Ovary (tissue), 9 donors: Measurements from ENCODE around the gene DCST1. TPM values are rescaled to one million over a fixed set of nuclear protein-coding genes. Genes with fewer than 3 reads are reported as not detected.
A peak's percentile ranks its signal among the peaks of the same experiment; 100 is the strongest.

ENCODE experiments used
- DNase-seq, 5 donors: peaks; one replicate each; pipeline ENCODE4 v3.0.0-alpha.2; 2019 to 2020
- H3K27ac ChIP-seq, 2 donors: fragments of 200-600 bp; one replicate each; pipeline versions ENCODE4 v1.5.1 to v1.8.0; 2019 to 2022
- H3K27me3 ChIP-seq: fragments of 200-600 bp; one replicate; pipeline ENCODE4 v1.8.0; 2022
- H3K36me3 ChIP-seq: fragments of 200-600 bp; sonication (generic); one replicate; pipeline ENCODE4 v1.5.1; 2019
- H3K4me1 ChIP-seq: one replicate; pipeline ENCODE4 v1.8.1; 2013; ENCODE audit warnings: mild to moderate bottlenecking, moderate library complexity; ENCODE audit not compliant: insufficient read depth
- H3K4me3 ChIP-seq: fragments of 200-600 bp; sonication (generic); one replicate; pipeline ENCODE4 v1.5.1; 2017
- H3K9me3 ChIP-seq, 2 donors: fragments of 200-600 bp in 1 of 2; sonication (generic) in 1 of 2; one replicate each; pipeline versions ENCODE4 v1.5.1 to v1.8.1; 2013 to 2019; ENCODE audit warnings: mild to moderate bottlenecking in 1 of 2, moderate library complexity in 1 of 2
- EP300 ChIP-seq: sonication (generic); formaldehyde crosslinking; IDR thresholded peaks from one replicate; pipeline ENCODE4 v1.6.1; 2017; ENCODE audit warnings: antibody characterized with exemption
- POLR2A ChIP-seq: fragments of 450-650 bp; IDR thresholded peaks from one replicate; pipeline ENCODE4 v1.6.1; 2017; ENCODE audit warnings: antibody characterized with exemption, mild to moderate bottlenecking, moderate library complexity
- WGBS, 3 donors: extraction: QIAGEN DNeasy Blood & Tissue Kit in 1 of 3; methylation state at CpG; one replicate each; pipeline versions ENCODE4 v1.1.5 to v1.1.7; 2013 to 2017; 5-methylcytosine and 5-hydroxymethylcytosine counted together
- intact Hi-C, 4 donors: fragments of 100-400 bp; cut with DNase I; formaldehyde crosslinking; loops; one replicate each; pipeline versions ENCODE4 v1.11.0 to v1.15.1; 2022 to 2023
- polyA plus RNA-seq, 2 donors: library from polyadenylated mRNA; stranded (reverse); fragments of 200-250 nt in 1 of 2; fragments of 350-450 nt in 1 of 2; fragmentation: Illumina TruSeq in 1 of 2; extraction: RNeasy Lipid Tissue Mini Kit (QIAGEN cat#74804) in 1 of 2; gene quantifications; one replicate each; pipeline ENCODE4 v1.2.3, GENCODE V29; 2013 to 2014
- total RNA-seq, 7 donors: library from RNA; depleted of rRNA in 2 of 7; stranded (reverse); fragments of >200 nt in 2 of 7; fragmentation: NEBNext Ultra II Directional in 3 of 7; extraction: Animal tissue kit (Norgen Biotek cat#: 25700) in 3 of 7; gene quantifications; one replicate each; pipeline versions ENCODE4 v1.1.0 to v1.2.4, GENCODE V29; 2016 to 2023
- TF ChIP-seq, protein P1 (sequence below), 3 donors: fragments of 450-650 bp in 2 of 3; fragments of 200-600 bp in 1 of 3; IDR thresholded peaks; one replicate each; pipeline versions ENCODE4 v1.5.1 to v1.8.0; 2016 to 2022; ENCODE audit warnings: antibody characterized with exemption in 3 of 3, mild to moderate bottlenecking in 1 of 3
- donor health status: DM: no; HTN: no; CAD: no; lungs with moderate emphysema.
- donor health status: DM: no; HTN: no; CAD: no.
- donor health status: Bipolar disorder and iron deficiency.
- donor health status: DM: yes; HTN: yes; CAD: no.
- donor health status: DM: no; HTN: no; CAD: no.
- donor health status: DM: yes; HTN: yes; CAD: no.

Gene DCST1
- total and polyA plus RNA-seq, 9 donors = 0.06 to 0.80 (median 0.30) TPM; not detected in 4

- Histone ChIP-seq H3K27ac (peak overlapping the region; percentile 66 to 69), H3K27me3 (peaks cover 12% of the 10 kb centered on the region), H3K36me3 (no peaks in the 10 kb centered on the region), H3K9me3 (no peaks in the 10 kb centered on the region), H3K4me1 (peaks cover 12% of the 10 kb centered on the region), H3K4me3 (peak overlapping the region; percentile 61)
- TF ChIP-seq EP300 = no peak
- TF ChIP-seq, protein P1, sequence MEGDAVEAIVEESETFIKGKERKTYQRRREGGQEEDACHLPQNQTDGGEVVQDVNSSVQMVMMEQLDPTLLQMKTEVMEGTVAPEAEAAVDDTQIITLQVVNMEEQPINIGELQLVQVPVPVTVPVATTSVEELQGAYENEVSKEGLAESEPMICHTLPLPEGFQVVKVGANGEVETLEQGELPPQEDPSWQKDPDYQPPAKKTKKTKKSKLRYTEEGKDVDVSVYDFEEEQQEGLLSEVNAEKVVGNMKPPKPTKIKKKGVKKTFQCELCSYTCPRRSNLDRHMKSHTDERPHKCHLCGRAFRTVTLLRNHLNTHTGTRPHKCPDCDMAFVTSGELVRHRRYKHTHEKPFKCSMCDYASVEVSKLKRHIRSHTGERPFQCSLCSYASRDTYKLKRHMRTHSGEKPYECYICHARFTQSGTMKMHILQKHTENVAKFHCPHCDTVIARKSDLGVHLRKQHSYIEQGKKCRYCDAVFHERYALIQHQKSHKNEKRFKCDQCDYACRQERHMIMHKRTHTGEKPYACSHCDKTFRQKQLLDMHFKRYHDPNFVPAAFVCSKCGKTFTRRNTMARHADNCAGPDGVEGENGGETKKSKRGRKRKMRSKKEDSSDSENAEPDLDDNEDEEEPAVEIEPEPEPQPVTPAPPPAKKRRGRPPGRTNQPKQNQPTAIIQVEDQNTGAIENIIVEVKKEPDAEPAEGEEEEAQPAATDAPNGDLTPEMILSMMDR (IDR thresholded peaks at IDR 0.05) = no peak
- no peak for TF ChIP-seq POLR2A
- intact Hi-C loops = loop anchor here in 1 of 4 donors (10.0 kb wide), 1 partner anchor 531 kb away; the partner anchor contains the start of gene UBE2Q1
- peak; percentile 58 to 75 (median 72) for DNase-seq
- 0 to 2% (median 1%) methylated on average over 28 to 32 of the region's 32 CpGs for WGBS, 3 donors
Observed at GRCh38 chr1:155085504-155086127, 52.0 kb downstream of the DCST1 start.

DNA sequence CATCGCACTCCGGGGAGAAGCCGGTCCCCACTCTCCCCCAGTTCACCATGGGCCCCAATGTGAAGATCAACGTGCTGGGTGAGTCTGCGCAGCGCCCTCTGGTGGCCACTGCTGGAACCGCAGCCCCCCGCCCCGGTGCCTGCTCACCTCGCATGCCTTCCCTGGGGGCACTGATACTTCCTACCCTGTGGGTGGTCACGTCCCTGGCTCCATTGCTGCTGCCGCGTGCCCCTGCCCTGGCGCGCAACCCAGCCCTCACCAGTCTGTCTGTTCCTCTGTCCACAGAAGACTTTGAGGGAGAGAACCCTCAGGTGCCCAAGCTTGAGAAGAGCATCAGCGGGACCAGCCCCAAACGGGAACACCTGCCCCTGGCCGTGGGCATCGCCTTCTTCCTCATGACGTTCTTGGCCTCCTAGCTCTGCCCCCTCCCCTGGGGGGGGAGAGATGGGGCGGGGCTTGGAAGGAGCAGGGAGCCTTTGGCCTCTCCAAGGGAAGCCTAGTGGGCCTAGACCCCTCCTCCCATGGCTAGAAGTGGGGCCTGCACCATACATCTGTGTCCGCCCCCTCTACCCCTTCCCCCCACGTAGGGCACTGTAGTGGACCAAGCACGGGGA is 52.6 kb downstream of the DCST1 start:
- 17 to 27% (median 18%) methylated on average over 15 to 24 of the region's 24 CpGs for WGBS, 3 donors
- intact Hi-C loops = loop anchor here in 1 of 4 donors (10.0 kb wide), 1 partner anchor 531 kb away; the partner anchor contains the start of gene UBE2Q1
- Histone ChIP-seq H3K4me3 (peak overlapping the region; percentile 61), H3K9me3 (no peaks in the 10 kb centered on the region), H3K27me3 (peaks cover 6% of the 10 kb centered on the region), H3K4me1 (peaks cover 9% of the 10 kb centered on the region), H3K27ac (no peak overlapping the region), H3K36me3 (no peaks in the 10 kb centered on the region)
- DNase-seq = peak; percentile 49 to 85 (median 77)
- TF ChIP-seq, protein P1 (IDR thresholded peaks at IDR 0.05) = peak; percentile 84 to 90 (median 87)
- no peak for TF ChIP-seq EP300

GRCh38 chr1:155086856-155087535 is 53.4 kb downstream of the DCST1 start:
- peaks cover 10% of the 10 kb centered on the region for H3K4me1 ChIP-seq

More at GRCh38 chr1:155086856-155087535, 53.4 kb downstream of the DCST1 start:
- intact Hi-C loops = loop anchor here in 1 of 4 donors (10.0 kb wide), 1 partner anchor 532 kb away; the partner anchor contains the start of gene UBE2Q1
- TF ChIP-seq POLR2A (no peak), EP300 (no peak)
- TF ChIP-seq, protein P1 (IDR thresholded peaks at IDR 0.05) = no peak
- DNase-seq = no peak
- no peaks in the 10 kb centered on the region for H3K9me3 ChIP-seq
- H3K27ac ChIP-seq = no peak overlapping the region
- WGBS, 3 donors = 66 to 68% (median 67%) methylated on average over 8 of the region's 8 CpGs
- no peak overlapping the region for H3K4me3 ChIP-seq
- H3K27me3 ChIP-seq = peaks cover 4% of the 10 kb centered on the region
- H3K36me3 ChIP-seq = no peaks in the 10 kb centered on the region
